Measurements from ENCODE around the gene NRF1.

- no peak for TF ChIP-seq CTCF (IDR thresholded peaks at IDR 0.05; ENCODE audit: low read length)
- no peak for TF ChIP-seq EZH2 (IDR thresholded peaks at IDR 0.05; ENCODE audit: borderline replicate concordance, low read length)
Observed at GRCh38 chr7:129777993-129778769, 166.7 kb downstream of the NRF1 start.
